ENCODE data around the gene FARS2. TPM values are rescaled to one million over a fixed set of nuclear protein-coding genes. Genes with fewer than 3 reads are reported as not detected.

Gene FARS2
- total and polyA plus RNA-seq, 11 donors, result 11.4 to 24.6 (median 20.5) TPM

DNA sequence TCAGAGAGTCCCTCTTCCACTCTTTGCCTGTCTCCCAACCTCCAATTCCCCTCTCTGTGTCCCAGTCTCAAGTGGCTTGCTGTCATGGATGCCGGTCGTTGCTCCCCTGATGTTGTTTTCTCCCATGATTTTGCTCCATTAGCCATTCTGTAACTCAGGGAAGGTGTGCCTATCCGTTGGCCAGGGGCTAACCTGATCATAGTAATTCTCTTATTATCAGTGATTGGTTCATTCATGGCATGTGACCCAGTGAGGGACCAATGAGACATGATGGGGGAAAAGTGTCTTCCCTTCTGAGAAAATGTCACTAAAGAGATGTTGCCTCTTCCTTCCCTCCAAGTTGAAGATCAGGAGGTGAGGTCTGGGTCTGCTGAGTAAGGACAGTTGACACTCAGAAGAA is 214.5 kb downstream of the FARS2 start:
- Histone ChIP-seq H3K4me1 (peaks cover 0 to 17% (median 8%) of the 10 kb centered on the region in 12 donors), H3K27me3 (no peaks in the 10 kb centered on the region), H3K4me3 (no peak overlapping the region), H3K9me3 (no peaks in the 10 kb centered on the region), H3K27ac (no peak overlapping the region), H3K36me3 (no peaks in the 10 kb centered on the region)
- TF ChIP-seq, protein P1, sequence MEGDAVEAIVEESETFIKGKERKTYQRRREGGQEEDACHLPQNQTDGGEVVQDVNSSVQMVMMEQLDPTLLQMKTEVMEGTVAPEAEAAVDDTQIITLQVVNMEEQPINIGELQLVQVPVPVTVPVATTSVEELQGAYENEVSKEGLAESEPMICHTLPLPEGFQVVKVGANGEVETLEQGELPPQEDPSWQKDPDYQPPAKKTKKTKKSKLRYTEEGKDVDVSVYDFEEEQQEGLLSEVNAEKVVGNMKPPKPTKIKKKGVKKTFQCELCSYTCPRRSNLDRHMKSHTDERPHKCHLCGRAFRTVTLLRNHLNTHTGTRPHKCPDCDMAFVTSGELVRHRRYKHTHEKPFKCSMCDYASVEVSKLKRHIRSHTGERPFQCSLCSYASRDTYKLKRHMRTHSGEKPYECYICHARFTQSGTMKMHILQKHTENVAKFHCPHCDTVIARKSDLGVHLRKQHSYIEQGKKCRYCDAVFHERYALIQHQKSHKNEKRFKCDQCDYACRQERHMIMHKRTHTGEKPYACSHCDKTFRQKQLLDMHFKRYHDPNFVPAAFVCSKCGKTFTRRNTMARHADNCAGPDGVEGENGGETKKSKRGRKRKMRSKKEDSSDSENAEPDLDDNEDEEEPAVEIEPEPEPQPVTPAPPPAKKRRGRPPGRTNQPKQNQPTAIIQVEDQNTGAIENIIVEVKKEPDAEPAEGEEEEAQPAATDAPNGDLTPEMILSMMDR (IDR thresholded peaks at IDR 0.05), result no peak
- TF ChIP-seq POLR2A (IDR thresholded peaks at IDR 0.05), result no peak
- ATAC-seq (no peak), DNase-seq (no peak)
- 95 to 98% (median 95%) methylated on average over 3 of the region's 3 CpGs for WGBS, 4 donors
- intact Hi-C loops (cut with DNase I), result loop anchor here in 8 of 10 donors (10.0 kb wide), 7 partner anchors 189 to 1069 kb away; partner anchors contain the start of gene NRN1 (in 1 of the 8)

DNA sequence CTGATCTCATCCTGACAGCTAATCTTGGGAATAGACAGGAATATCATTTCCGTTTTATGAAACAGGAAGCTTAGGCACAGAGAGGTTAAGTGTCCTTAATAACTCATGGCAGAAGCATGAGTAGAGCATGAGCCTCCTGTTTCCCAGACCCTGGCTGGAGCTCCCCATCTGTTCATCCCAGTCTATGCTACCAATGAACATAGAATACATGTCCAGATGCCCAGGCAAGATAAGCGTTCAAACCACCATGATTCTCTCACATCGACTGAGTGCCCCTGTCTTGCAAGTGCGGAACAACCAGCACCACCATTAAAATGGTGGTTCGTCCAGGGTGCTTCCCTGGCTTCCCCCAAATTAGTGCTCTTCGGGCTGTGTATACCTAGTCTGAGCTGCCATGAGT is 217.1 kb downstream of the FARS2 start:
- Histone ChIP-seq H3K9me3 (no peaks in the 10 kb centered on the region), H3K36me3 (no peaks in the 10 kb centered on the region), H3K4me3 (no peak overlapping the region), H3K4me1 (peaks cover 0 to 11% (median 0%) of the 10 kb centered on the region in 12 donors), H3K27ac (no peak overlapping the region), H3K27me3 (no peaks in the 10 kb centered on the region)
- intact Hi-C loops (cut with DNase I), result loop anchor here in 8 of 10 donors (10.0 kb wide), 7 partner anchors 186 to 1066 kb away; partner anchors contain the start of gene NRN1 (in 1 of the 8)
- TF ChIP-seq POLR2A (IDR thresholded peaks at IDR 0.05), result no peak
- TF ChIP-seq, protein P1 (IDR thresholded peaks at IDR 0.05), result no peak
- 94 to 97% (median 96%) methylated on average over 6 of the region's 6 CpGs for WGBS, 4 donors
- DNase-seq (no peak), ATAC-seq (no peak)

DNA sequence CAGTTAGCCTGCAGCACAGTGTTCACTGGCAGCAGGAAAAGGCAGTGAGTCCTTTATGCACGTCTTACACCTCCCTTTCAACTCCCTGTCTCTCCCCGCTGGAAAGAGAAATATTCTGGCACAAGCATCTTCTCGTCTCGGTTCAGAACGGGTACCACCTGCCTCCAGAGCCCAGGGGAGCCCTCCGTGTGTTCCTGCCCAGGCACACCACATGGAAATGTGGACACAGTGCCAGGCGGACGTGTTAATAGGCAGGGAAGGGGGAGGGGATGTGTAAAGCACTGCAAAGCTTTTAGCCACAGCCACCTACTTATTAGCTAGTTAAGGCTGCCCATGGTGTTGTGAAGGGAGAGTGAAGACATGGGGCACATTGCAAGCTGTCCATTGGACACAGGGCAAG is 219.7 kb downstream of the FARS2 start:
- peak; percentile 32 to 81 (median 76) for ATAC-seq
- H3K4me3 ChIP-seq, result peak overlapping the region in 3 of 12 donors; percentile 7 to 43 (median 37)
- H3K27ac ChIP-seq, result no peak overlapping the region
- DNase-seq, result peak in 3 of 5 donors; percentile 15 to 47 (median 35)
- WGBS, 4 donors, result 31 to 48% (median 40%) methylated on average over 8 of the region's 8 CpGs
- H3K4me1 ChIP-seq, result peaks cover 0 to 11% (median 0%) of the 10 kb centered on the region in 12 donors
- no peaks in the 10 kb centered on the region for H3K27me3 ChIP-seq
- intact Hi-C loops (cut with DNase I), result no loop called here
- no peaks in the 10 kb centered on the region for H3K9me3 ChIP-seq
- TF ChIP-seq POLR2A (IDR thresholded peaks at IDR 0.05), result no peak
- TF ChIP-seq, protein P1 (IDR thresholded peaks at IDR 0.05), result no peak
- H3K36me3 ChIP-seq, result no peaks in the 10 kb centered on the region

DNA sequence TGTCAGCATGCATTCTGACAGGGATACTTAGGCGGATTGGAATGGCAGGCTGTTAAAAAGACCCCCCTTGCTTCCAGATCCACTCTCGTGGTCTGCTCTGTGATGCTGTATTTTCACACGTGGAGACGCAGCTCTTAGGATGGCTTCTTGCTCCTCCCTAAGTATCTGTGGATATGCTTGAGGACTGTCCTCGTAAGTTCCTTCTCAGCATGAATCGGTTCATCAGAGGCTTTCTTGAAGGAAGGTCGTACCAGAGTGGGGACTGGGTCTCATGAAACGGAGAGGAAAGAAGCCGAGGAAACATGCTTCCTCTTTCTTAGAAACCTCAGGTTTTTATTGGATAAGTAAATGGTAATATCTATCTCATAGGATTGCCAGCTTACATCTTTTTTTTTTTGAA is 220.4 kb downstream of the FARS2 start:
- no peak overlapping the region for H3K27ac ChIP-seq
- WGBS, 4 donors, result 88 to 94% (median 90%) methylated on average over 9 of the region's 9 CpGs
- no peaks in the 10 kb centered on the region for H3K9me3 ChIP-seq
- H3K4me1 ChIP-seq, result peaks cover 0 to 11% (median 0%) of the 10 kb centered on the region in 12 donors
- TF ChIP-seq POLR2A (IDR thresholded peaks at IDR 0.05), result no peak
- TF ChIP-seq, protein P1 (IDR thresholded peaks at IDR 0.05), result no peak
- no peak for DNase-seq
- H3K4me3 ChIP-seq, result no peak overlapping the region
- ATAC-seq, result no peak
- intact Hi-C loops (cut with DNase I), result no loop called here
- no peaks in the 10 kb centered on the region for H3K36me3 ChIP-seq
- no peaks in the 10 kb centered on the region for H3K27me3 ChIP-seq
